HCT116 (cell line): ENCODE data around the gene FLVCR1. TPM values are rescaled to one million over a fixed set of nuclear protein-coding genes. Genes with fewer than 3 reads are reported as not detected.

Source experiments
- ATAC-seq: fragments of 200-7000 bp; cut with Tn5 transposase; 2 replicates; pipeline ENCODE4 v1.9.1; 2020; ENCODE audit warnings: mild to moderate bottlenecking, moderate library complexity
- BruUV-seq: library from RNA; stranded (reverse); fragments of 400-500 nt; replicated peaks from 2 replicates; lab custom pipeline; 2021; lab: Mats Ljungman, UMichigan
- CTCF ChIA-PET: fragments of 300-600 bp; sonication (Branson Sonifier 250); formaldehyde crosslinking; loops from one replicate; lab custom pipeline; 2021; ENCODE audit warnings: antibody characterized with exemption; lab: Charles Lee
- POLR2A ChIA-PET: fragments of 300-600, 350-600 bp; sonication (Branson Sonifier 250); formaldehyde crosslinking; loops from one replicate; lab custom pipeline; 2021; ENCODE audit warnings: antibody characterized with exemption; lab: Charles Lee
- RAD21 ChIA-PET, 2 experiments: fragments of 300-600 bp; sonication (Branson Sonifier 250); formaldehyde crosslinking; loops; one replicate each; lab custom pipeline; 2023; ENCODE audit warnings: low total read pairs in 2 of 2; ENCODE audit not compliant: uncharacterized antibody in 2 of 2, unreplicated experiment in 2 of 2, low non-redundant PET in 1 of 2; lab: Charles Lee
- DNase-seq: peaks from one replicate; pipeline ENCODE4 v3.0.0-alpha.2; 2010; ENCODE audit warnings: low read depth, low spot score
- H2AFZ ChIP-seq: fragments of 200-600 bp; shearing (Covaris generic), sonication (generic); 2 replicates; pipeline ENCODE4 v1.6.1; 2017; ENCODE audit warnings: low read depth, mixed run types, mixed read lengths, antibody characterized with exemption, low read length; ENCODE audit not compliant: poor library complexity, severe bottlenecking
- H3K27ac ChIP-seq: 2 replicates; pipeline ENCODE4 v1.5.1; 2012; ENCODE audit warnings: low read depth, low read length
- H3K27me3 ChIP-seq: fragments of 200-600 bp; sonication (generic); 2 replicates; pipeline ENCODE4 v1.6.1; 2016; ENCODE audit warnings: mixed run types, low read length, mixed read lengths; ENCODE audit not compliant: insufficient read depth
- H3K36me3 ChIP-seq, 2 experiments: fragments of 200-500 bp in 1 of 2; fragments of 200-600 bp in 1 of 2; sonication (Bioruptor generic) in 1 of 2; sonication (generic) in 1 of 2; 2 replicates each; pipeline versions ENCODE4 v1.5.1 to v1.6.1; 2014 to 2016; ENCODE audit warnings: low read length in 2 of 2, inconsistent platforms in 1 of 2, mixed read lengths in 1 of 2, mixed run types in 1 of 2; ENCODE audit not compliant: insufficient read depth in 2 of 2, control insufficient read depth in 1 of 2
- H3K4me1 ChIP-seq, 2 experiments: fragments of 200-600 bp in 1 of 2; sonication (generic) in 1 of 2; 2 replicates each; pipeline versions ENCODE4 v1.5.1 to v1.6.1; 2012 to 2017; ENCODE audit warnings: low read length in 2 of 2, inconsistent platforms in 1 of 2, mild to moderate bottlenecking in 1 of 2, mixed read lengths in 1 of 2, mixed run types in 1 of 2, moderate library complexity in 1 of 2; ENCODE audit not compliant: insufficient read depth in 2 of 2, control insufficient read depth in 1 of 2
- H3K4me2 ChIP-seq: fragments of 200-600 bp; sonication (generic); 2 replicates; pipeline ENCODE4 v1.6.1; 2017; ENCODE audit warnings: mixed run types, low read length, mixed read lengths
- H3K4me3 ChIP-seq, 2 experiments: fragments of 200-600 bp in 1 of 2; sonication (generic) in 1 of 2; replicated peaks in 1 of 2; 2 replicates each; pipeline ENCODE4 v1.5.1; 2011 to 2016; ENCODE audit warnings: low read length in 2 of 2, control low read depth in 1 of 2, low read depth in 1 of 2, mild to moderate bottlenecking in 1 of 2, mixed read lengths in 1 of 2, mixed run types in 1 of 2
- H3K79me2 ChIP-seq: fragments of 200-600 bp; sonication (generic); 2 replicates; pipeline ENCODE4 v1.6.1; 2017; ENCODE audit warnings: mild to moderate bottlenecking, mixed run types, low read length, moderate library complexity, mixed read lengths; ENCODE audit not compliant: insufficient read depth
- H3K9ac ChIP-seq: fragments of 200-600 bp; sonication (generic); 2 replicates; pipeline ENCODE4 v1.6.1; 2016; ENCODE audit warnings: low read length, mixed read lengths
- H3K9me2 ChIP-seq: fragments of 200-600 bp; sonication (generic), shearing (Covaris generic); 2 replicates; pipeline ENCODE4 v1.6.1; 2017; ENCODE audit warnings: mixed run types, mild to moderate bottlenecking, moderate library complexity; ENCODE audit not compliant: insufficient read depth
- H3K9me3 ChIP-seq, 2 experiments: fragments of 200-500 bp in 1 of 2; fragments of 200-600 bp in 1 of 2; sonication (Bioruptor generic) in 1 of 2; sonication (generic) in 1 of 2; 2 replicates each; pipeline ENCODE4 v1.6.1; 2014 to 2017; ENCODE audit warnings: low read length in 2 of 2, mixed read lengths in 2 of 2, inconsistent platforms in 1 of 2, low read depth in 1 of 2, mild to moderate bottlenecking in 1 of 2, mixed run types in 1 of 2, moderate library complexity in 1 of 2; ENCODE audit not compliant: control insufficient read depth in 1 of 2, insufficient read depth in 1 of 2
- H4K20me1 ChIP-seq: fragments of 200-600 bp; sonication (generic), shearing (Covaris generic); 2 replicates; pipeline ENCODE4 v1.6.1; 2017; ENCODE audit warnings: mixed run types, mild to moderate bottlenecking, moderate library complexity; ENCODE audit not compliant: insufficient read depth
- CEBPB ChIP-seq: IDR thresholded peaks from 2 replicates; pipeline ENCODE4 v1.6.1; 2012; ENCODE audit warnings: low read depth
- EZH2 ChIP-seq: fragments of 200-600 bp; sonication (generic); IDR thresholded peaks from 2 replicates; pipeline ENCODE4 v1.6.1; 2017; ENCODE audit warnings: antibody characterized with exemption, mixed run types
- JUND ChIP-seq: IDR thresholded peaks from 2 replicates; pipeline ENCODE4 v1.6.1; 2012
- MAX ChIP-seq: IDR thresholded peaks from 2 replicates; pipeline ENCODE4 v1.6.1; 2012
- RAD21 ChIP-seq: IDR thresholded peaks from 2 replicates; pipeline ENCODE4 v1.6.1; 2012; ENCODE audit warnings: low read depth, mild to moderate bottlenecking
- SIN3A ChIP-seq: IDR thresholded peaks from 2 replicates; pipeline ENCODE4 v1.6.1; 2012; ENCODE audit warnings: low read depth
- SP1 ChIP-seq: IDR thresholded peaks from 2 replicates; pipeline ENCODE4 v1.6.1; 2012; ENCODE audit warnings: low read depth
- TCF7L2 ChIP-seq: IDR thresholded peaks from 2 replicates; pipeline ENCODE4 v1.7.0; 2011; ENCODE audit warnings: borderline replicate concordance, inconsistent platforms; ENCODE audit not compliant: insufficient read depth, insufficient read length; ENCODE audit errors: extremely low read depth
- ZFX ChIP-seq: fragments of 450-650 bp; IDR thresholded peaks from 2 replicates; pipeline ENCODE4 v1.6.1; 2017
- ZNF274 ChIP-seq: fragments of 200-500 bp; sonication (Bioruptor generic); IDR thresholded peaks from 2 replicates; pipeline ENCODE4 v1.6.1; 2014; ENCODE audit warnings: mild to moderate bottlenecking, low read depth, low read length, inconsistent platforms
- intact Hi-C: fragments of 100-400 bp; cut with micrococcal nuclease; formaldehyde crosslinking; loops from 2 replicates; pipeline ENCODE4 v1.10.0; 2022
- total RNA-seq: library from RNA; stranded (reverse); gene quantifications from one replicate; pipeline ENCODE4 v1.2.1, GENCODE V29; 2021; ENCODE audit not compliant: unreplicated experiment
- TF ChIP-seq, protein P1 (sequence below), 3 experiments: fragments of 200-600 bp in 1 of 3; sonication (generic) in 1 of 3; IDR thresholded peaks in 2 of 3; conservative IDR thresholded peaks in 1 of 3; 2 replicates each; pipeline ENCODE4 v1.5.1; 2012 to 2017; ENCODE audit warnings: low read depth in 2 of 3, low read length in 2 of 3, antibody characterized with exemption in 1 of 3, borderline replicate concordance in 1 of 3, control low read depth in 1 of 3, mild to moderate bottlenecking in 1 of 3, mixed read lengths in 1 of 3, mixed run types in 1 of 3, moderate library complexity in 1 of 3; ENCODE audit not compliant: insufficient read depth in 1 of 3

FLVCR1 gene
- total RNA-seq, 1 experiment from 2014 or later: 19.0 TPM

DNA sequence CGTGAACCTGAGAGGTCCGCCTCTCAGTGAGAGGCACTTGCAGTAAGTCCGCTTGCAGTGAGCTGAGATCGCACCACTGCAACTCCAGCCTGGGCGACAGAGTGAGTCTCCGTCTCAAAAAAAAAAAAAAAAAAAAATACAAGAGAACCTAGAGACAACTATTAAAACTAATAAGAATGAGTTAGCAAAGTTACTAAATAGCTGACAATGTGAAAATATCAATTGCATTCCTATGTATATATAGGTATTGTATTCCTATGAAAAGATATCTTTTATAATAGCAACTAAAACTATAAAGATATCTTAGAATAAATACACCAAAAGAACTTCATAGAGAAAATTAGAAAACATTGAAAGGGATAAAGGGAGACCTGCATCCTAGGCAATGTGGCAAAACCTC, 20.3 kb downstream of the FLVCR1 start (continued):
- TF ChIP-seq, protein P1, sequence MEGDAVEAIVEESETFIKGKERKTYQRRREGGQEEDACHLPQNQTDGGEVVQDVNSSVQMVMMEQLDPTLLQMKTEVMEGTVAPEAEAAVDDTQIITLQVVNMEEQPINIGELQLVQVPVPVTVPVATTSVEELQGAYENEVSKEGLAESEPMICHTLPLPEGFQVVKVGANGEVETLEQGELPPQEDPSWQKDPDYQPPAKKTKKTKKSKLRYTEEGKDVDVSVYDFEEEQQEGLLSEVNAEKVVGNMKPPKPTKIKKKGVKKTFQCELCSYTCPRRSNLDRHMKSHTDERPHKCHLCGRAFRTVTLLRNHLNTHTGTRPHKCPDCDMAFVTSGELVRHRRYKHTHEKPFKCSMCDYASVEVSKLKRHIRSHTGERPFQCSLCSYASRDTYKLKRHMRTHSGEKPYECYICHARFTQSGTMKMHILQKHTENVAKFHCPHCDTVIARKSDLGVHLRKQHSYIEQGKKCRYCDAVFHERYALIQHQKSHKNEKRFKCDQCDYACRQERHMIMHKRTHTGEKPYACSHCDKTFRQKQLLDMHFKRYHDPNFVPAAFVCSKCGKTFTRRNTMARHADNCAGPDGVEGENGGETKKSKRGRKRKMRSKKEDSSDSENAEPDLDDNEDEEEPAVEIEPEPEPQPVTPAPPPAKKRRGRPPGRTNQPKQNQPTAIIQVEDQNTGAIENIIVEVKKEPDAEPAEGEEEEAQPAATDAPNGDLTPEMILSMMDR (IDR thresholded peaks at IDR 0.05 in 2 of 3, conservative IDR thresholded peaks at IDR 0.05 in 1 of 3; ENCODE audit: borderline replicate concordance in 1 of 3, insufficient read depth in 1 of 3, low read depth in 2 of 3, low read length in 2 of 3): no peak
- TF ChIP-seq EZH2: no peak
- no peak for TF ChIP-seq ZNF274
- no peak for TF ChIP-seq CEBPB
- TF ChIP-seq JUND: no peak
- no peak for TF ChIP-seq SIN3A
- no peak for TF ChIP-seq RAD21
- no peak for TF ChIP-seq SP1

DNA sequence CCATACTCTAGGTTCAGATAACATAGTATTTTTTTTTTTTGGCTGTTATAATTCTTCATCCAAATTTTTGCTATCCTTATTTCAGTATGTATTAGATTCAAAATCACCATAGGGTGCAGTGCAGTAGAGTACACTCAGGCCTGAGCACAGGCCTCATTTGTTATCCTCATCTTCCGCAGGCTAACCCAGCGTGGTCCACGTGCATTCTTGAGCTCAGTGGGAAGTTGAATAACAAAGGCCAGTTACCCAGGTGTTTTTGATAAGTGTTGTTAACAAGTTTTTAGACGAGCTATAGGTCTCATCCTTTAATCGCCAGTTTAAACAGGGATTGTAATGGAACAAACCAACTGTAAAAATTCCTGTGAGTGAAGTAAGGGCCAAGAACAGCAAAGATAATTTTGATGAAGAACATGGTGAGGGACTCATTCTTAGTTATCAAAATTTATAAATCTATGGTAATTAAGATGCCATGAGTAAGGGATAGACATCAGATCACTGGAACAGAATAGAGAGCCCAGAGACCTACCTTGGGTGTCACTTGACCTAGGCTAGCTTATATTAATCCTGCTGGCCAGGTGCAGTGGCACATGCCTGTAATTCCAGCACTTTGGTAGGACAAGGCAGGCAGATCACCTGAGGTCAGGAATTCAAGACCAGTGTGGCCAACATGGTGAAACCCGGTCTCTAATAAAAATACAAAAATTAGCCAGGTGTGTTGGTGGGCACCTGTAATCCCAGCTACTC, 22.0 kb downstream of the FLVCR1 start:
- ChIA-PET RAD21 (no interaction called here), CTCF (no interaction called here), POLR2A (no interaction called here)
- H3K27me3 ChIP-seq: no peaks in the 10 kb centered on the region
- H3K9ac ChIP-seq: no peak overlapping the region
- no peak for TF ChIP-seq ZFX
- no peak for TF ChIP-seq CEBPB
- TF ChIP-seq SIN3A: no peak
- TF ChIP-seq MAX: no peak
- no peak for TF ChIP-seq TCF7L2
- peaks cover 2% of the 10 kb centered on the region; the same call in 1 of the 2 replicates for H3K79me2 ChIP-seq
- intact Hi-C loops: no loop called here
- DNase-seq (no peak), ATAC-seq (no peak)
- peaks cover 26 to 29% of the 10 kb centered on the region in 2 experiments for H3K36me3 ChIP-seq
- no peaks in the 10 kb centered on the region for H4K20me1 ChIP-seq
- no peak overlapping the region for H3K4me3 ChIP-seq
- no peaks in the 10 kb centered on the region for H3K9me3 ChIP-seq
- no peaks in the 10 kb centered on the region for H3K4me1 ChIP-seq
- no peak overlapping the region for H2AFZ ChIP-seq
- no peaks in the 10 kb centered on the region for H3K9me2 ChIP-seq
- no peak overlapping the region for H3K27ac ChIP-seq
- no TSS peak for BruUV-seq
- no peak overlapping the region for H3K4me2 ChIP-seq
